COR-L47 (cell line): Measurements from ENCODE around the gene IFITM1.
"Not testable (repeated sequence)": the region's sequence is repeated elsewhere in the genome, so short reads cannot be mapped to it uniquely, and the experiment has no call there.

ENCODE experiments used
- DNase-seq: peaks from one replicate; lab custom pipeline; 2025; lab: John Stamatoyannopoulos, UW

IFITM1 gene

GRCh38 chr11:313787-314553, at the start of gene IFITM1:
IFITM1 (plus strand) TSS chr11:314040; CDS start chr11:314171, 131 bp downstream.
- DNase-seq: no peak

- DNase-seq: no peak
Measured at GRCh38 chr11:266676-267439, 47.0 kb upstream of the IFITM1 start.

GRCh38 chr11:267491-267994, 46.3 kb upstream of the IFITM1 start:
- DNase-seq: no peak

- not testable (repeated sequence) for DNase-seq
Measured at GRCh38 chr11:268716-269145, 45.1 kb upstream of the IFITM1 start.

GRCh38 chr11:269146-269890, 44.5 kb upstream of the IFITM1 start:
- no peak for DNase-seq

GRCh38 chr11:270451-271318, 43.2 kb upstream of the IFITM1 start:
- no peak for DNase-seq

- DNase-seq: no peak
Measured at GRCh38 chr11:271319-271715, 42.5 kb upstream of the IFITM1 start.

- no peak for DNase-seq
Measured at GRCh38 chr11:272195-272930, 41.5 kb upstream of the IFITM1 start.

GRCh38 chr11:272931-273198, 41.0 kb upstream of the IFITM1 start:
- DNase-seq: no peak

GRCh38 chr11:276219-276618, 37.6 kb upstream of the IFITM1 start:
- DNase-seq: no peak

- no peak for DNase-seq
Measured at GRCh38 chr11:278001-278951, 35.6 kb upstream of the IFITM1 start, which contains the start of gene NLRP6. NLRP6 (plus strand) TSS chr11:278407; CDS start chr11:278570, 163 bp downstream.

- no peak for DNase-seq
Measured at GRCh38 chr11:279040-279965, 34.5 kb upstream of the IFITM1 start.

- DNase-seq: no peak
Measured at GRCh38 chr11:279966-280705, 33.7 kb upstream of the IFITM1 start.

- no peak for DNase-seq
Measured at GRCh38 chr11:280706-281485, 32.9 kb upstream of the IFITM1 start.

GRCh38 chr11:281486-282161, 32.2 kb upstream of the IFITM1 start:
- no peak for DNase-seq

- no peak for DNase-seq
Measured at GRCh38 chr11:282171-282570, 31.7 kb upstream of the IFITM1 start.
